Hepatocyte (in vitro differentiated cells): Measurements from ENCODE around the gene CROCC.

ENCODE experiments used
- CTCF ChIP-seq: fragments of 200-600 bp; sonication (generic); IDR thresholded peaks from 2 replicates; pipeline ENCODE4 v1.5.1; 2016; ENCODE audit warnings: antibody characterized with exemption, mild to moderate bottlenecking; ENCODE audit not compliant: poor library complexity
- EZH2 ChIP-seq: fragments of 200-600 bp; sonication (generic); IDR thresholded peaks from 2 replicates; pipeline ENCODE4 v1.6.1; 2016; ENCODE audit warnings: antibody characterized with exemption, mild to moderate bottlenecking, borderline replicate concordance

DNA sequence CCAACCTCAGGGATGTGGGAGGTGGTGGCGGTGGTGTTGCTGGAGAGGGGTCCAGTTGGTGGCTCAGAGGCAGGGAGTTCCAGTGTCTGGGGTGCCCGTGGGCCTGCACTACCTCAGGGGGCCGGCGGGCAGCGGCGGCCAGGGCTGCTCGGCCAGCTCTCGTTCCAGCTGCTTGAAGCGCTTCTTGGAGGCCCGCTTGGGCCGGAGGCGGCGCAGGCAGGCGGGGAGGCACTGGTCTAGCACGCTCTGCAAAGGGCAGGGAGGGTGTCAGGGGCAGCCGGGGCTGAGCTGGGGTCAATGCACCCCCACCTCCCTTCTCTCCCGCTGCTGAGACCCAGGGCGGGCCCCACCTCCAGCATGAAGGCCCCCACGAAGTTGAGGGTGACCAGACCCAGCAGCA, 64.4 kb downstream of the CROCC start:
- TF ChIP-seq EZH2 (no peak), CTCF (no peak)
